ENCODE results near the gene EFNA5. TPM values are rescaled to one million over a fixed set of nuclear protein-coding genes. Genes with fewer than 3 reads are reported as not detected.

Gene EFNA5
- total and polyA plus RNA-seq, 10 of the 15 experiments (the other 5 are each of a cell fraction or from before 2014, with no cell fraction given), result 0.19 to 12.6 (median 3.9) TPM

GRCh38 chr5:107428303-107428813 lies 242.4 kb downstream of the EFNA5 start (continued):
- TF ChIP-seq ZBTB11 (CRISPR knock-in tag; IDR thresholded peaks at IDR 0.05), result no peak
- TF ChIP-seq REST (IDR thresholded peaks at IDR 0.05; ENCODE audit: low read depth, low read length), result no peak
- no peak for TF ChIP-seq CBX5 (IDR thresholded peaks at IDR 0.05; ENCODE audit: low read depth)
- TF ChIP-seq CHD4 (IDR thresholded peaks at IDR 0.05), result no peak
- no peak for TF ChIP-seq YY1 (IDR thresholded peaks at IDR 0.05; ENCODE audit: low read depth, low read length)
- TF ChIP-seq BCL11A (IDR thresholded peaks at IDR 0.05; ENCODE audit: low read depth, low read length), result no peak
- no peak for TF ChIP-seq SMAD5 (IDR thresholded peaks at IDR 0.05; ENCODE audit: low read depth)
- no peak for TF ChIP-seq BCL3 (IDR thresholded peaks at IDR 0.05; ENCODE audit: borderline replicate concordance, insufficient read depth, low read depth, low read length, poor library complexity, severe bottlenecking)
- TF ChIP-seq PAX8 (IDR thresholded peaks at IDR 0.05), result no peak
- no peak for TF ChIP-seq RB1 (IDR thresholded peaks at IDR 0.05; ENCODE audit: borderline replicate concordance)
- no peak for TF ChIP-seq RCOR1 (conservative IDR thresholded peaks at IDR 0.05; ENCODE audit: low read depth, low read length)
- no peak for TF ChIP-seq BCLAF1 (IDR thresholded peaks at IDR 0.05)
- no peak for TF ChIP-seq SUPT20H (IDR thresholded peaks at IDR 0.05; ENCODE audit: borderline replicate concordance, control insufficient read depth, low read depth, low read length)
